Activated CD4-positive, alpha-beta T cell treated with anti-CD3 and anti-CD28 coated beads, Interleukin-2, amount 50 U/mL, for 16 hours (primary cell): ENCODE data around the gene LHFPL2.

ENCODE experiments used
- DNase-seq: peaks from one replicate; pipeline ENCODE4 v3.0.0-alpha.2; 2020

Gene LHFPL2

DNA sequence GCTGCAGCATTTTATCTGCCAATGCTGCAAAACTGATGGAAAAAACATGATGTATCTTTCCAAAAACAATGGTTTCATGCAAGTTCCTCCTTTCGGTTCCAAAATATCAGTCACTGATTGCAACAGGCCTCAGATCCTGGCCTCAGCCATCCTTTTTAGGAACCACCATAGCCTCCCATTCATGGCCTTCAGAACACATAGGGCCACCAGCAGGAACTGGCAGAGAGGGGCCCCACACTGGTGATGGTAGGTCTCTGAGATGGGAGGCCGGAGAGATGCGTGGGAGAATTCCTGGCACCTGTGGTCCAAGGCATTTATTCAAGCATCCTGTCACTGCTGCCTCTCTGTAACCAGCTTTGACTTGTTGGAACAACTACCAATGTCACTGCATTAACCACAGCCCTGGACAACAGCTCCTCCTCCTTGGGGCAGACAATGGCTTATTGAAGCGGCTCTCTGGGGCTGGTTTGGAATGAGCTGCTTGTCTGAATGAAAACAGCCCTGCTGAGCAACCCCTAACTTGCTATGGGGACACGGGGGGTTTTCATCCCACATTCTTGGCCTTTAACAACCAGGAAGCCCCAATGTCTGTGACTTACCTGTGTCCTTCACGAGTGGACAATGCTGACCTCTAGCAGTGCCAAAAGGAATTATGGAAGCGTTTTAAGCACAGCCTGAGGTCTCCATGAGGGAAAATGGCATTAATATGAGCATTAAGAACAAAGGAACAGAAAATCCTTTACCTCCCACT is 108.1 kb downstream of the LHFPL2 start:
- DNase-seq, result no peak

DNA sequence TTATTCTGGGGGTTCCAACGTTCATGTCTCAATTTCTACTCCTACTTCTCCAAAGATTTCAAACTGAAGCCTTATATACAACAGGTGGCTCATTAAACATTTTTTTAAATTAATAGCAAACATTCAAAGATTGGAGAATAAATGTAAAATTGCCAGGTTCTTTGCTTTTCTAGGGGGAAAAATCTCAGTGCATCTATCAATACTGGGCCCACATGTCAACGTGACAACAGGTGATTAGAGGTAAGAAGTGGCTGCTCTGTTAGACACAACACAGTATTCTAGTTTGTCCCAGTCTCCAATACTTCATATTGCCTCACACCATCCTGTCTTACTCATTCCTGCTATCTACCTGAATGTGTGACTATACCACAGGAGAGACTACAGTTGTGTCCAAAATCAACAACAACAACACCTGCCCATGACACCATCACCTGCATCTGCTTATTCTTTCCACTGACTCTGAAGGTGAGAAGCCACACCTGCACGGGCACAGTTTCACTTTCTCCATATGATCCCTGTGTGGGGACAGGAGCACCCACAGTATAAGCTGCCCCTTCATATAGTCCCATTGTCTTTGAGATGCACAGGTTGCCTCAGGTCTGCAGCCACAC is 110.2 kb downstream of the LHFPL2 start:
- DNase-seq, result no peak

DNA sequence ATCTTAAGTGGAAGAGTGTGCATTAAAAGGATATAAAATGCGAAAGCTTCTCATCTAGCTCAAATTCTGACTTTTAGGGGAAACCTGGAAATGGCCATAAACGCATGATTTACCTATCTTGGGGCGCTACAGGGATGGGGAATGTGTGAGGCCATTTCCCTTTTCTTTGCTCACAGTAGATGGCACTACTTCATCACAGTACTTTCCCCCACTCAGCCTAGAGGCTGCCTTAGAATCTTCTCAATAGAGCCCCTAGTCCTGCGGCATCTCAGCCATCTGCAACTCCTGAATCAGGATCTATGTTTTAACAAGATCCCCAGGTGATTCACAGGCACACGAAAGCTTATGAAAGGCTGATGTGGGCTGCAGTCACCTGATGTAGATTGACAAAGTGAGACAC is 110.8 kb downstream of the LHFPL2 start:
- DNase-seq, result no peak

DNA sequence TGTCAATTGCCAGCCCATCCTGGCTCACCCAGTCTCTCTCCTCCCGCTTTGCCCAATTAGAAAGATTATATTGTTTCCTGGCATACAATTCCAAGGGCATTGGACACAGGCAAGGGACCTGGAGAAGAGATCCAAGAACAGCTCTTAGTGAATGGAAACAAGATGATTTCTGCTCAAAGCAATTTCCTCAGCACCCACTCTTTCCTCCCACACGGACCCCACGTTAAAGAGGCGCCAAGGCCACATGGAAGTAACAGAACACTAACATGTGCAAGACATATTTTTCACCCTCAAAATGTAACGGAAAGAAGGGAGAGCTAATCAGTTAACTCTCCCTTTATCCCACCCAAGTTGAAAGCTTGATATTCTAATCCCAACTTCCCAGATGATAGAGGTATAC is 111.2 kb downstream of the LHFPL2 start:
- no peak for DNase-seq

DNA sequence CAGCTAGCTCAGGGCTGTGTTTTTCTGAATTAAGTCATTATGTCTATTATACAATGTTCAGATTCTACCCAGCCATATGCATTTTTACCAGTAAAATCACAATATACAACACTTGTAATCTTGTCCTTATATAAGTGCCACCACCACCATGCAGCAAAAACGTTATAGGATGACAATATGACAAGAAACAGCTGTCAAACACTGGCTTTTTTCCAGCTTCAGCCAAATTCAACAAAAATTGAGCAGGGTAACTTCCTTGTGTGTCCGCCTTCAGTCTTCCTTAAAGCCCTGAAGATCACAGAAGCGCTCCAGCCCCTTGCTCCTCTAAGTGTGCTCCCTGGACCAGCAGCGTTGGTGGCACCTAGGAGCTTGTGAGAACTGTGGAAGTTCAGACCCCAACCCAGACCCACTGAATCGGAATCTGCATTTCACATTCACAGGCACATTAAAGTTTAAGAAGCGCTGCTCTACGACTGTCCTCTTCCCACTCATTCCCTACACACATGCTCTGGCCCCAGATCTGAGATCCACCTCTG is 111.8 kb downstream of the LHFPL2 start:
- DNase-seq, result no peak

DNA sequence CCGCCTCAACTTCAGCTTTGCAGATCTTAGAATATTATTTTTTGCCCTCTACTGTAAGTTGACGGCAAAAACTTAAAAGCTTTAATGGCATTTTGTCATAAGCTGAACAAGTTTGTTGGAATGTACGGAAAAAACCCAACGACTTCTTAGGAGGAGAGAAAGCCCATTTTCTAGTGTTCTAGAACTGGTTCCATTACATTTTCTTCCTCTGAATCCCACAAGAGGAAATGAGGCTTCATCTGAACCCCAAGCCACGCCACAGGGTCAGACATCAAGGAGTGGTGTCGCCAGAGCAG is 113.7 kb downstream of the LHFPL2 start:
- no peak for DNase-seq

DNA sequence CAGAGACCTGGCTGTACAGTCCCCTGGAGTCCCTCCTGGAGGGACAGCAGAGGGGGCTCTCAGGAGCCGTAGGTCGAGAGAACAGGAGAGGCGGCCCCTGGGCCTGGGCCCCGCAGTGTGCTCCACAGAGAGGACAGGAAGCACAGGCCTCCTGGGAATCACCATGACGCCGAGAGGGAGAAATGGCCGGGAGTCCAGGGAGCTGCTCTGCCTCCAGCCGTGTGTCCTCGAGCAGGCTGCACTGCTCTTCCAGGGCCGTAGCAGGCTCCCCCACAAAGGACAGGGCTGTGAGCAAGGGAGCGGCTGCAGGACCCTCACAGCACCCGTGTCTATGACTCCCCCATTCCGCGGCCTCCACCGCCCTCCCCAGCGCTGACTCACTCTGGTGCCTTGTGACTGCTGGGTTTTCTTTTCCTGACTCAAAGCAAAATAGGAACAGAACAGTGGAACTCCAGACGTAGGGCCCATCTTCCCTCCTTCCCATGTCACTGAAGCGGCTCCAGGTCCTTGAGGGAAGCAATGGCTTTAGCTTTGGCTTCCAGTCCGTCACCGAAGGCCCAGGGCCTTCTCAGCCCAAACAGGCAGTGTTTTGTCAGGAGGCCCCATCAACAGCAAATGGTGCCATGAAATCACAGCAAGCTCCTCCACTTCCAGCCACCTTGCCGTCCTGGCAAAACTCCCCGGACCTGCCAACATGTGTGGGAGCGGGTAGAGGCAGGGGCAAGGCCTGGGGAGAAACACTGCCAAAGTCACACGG is 114.2 kb downstream of the LHFPL2 start:
- no peak for DNase-seq

DNA sequence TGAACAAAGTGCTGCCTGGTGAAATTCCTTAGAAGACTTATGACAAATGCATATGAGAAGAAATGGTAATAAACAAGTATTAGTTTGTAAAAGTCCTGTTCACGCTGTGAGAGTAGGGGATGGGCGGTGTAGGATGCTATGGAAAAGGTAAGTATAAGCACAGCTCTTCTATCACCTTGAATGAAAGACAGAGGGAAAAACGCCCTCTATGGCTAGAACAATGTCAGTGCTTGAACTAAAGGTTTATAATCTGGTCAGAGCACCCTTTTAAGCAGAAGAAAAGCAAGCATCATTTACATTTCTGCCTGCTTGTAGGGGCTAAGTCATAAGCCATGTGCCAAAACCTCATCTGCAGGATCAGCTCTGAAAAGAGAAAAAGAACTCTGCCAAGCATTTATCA is 115.2 kb downstream of the LHFPL2 start:
- DNase-seq, result no peak

DNA sequence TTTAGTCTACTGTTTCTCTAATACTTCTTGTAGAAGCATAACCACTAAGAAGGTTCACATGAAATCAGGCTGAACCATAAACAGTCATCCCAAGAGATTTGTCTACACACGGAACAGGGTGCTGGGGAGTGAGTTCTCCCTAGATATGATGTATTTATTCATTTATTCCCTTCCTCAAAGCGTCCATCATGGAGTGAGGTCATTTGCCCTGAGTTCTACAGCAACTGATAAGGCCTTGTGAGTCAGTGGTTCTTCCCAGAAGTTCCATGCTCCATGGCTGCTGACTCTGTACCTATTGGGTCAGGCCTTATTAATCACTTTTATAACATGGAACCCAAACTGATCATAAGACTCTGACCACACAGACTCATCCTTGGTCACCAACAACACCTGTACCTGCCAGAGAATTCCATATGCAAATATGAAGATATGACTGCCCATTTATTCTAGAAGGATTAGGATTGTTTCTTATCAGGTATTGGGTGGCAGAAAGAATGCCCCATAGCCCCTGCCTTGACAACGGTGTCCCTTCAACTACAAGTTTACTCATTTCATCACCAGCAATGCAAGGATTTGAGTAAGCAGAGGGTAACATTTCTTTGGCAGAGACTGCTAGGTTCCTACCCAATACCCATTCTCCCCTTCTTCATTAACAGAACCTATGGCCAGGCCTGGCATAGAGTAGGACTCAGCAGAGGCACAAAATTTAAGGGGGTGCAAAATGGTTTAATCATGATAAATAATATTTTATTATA is 118.1 kb downstream of the LHFPL2 start:
- no peak for DNase-seq

DNA sequence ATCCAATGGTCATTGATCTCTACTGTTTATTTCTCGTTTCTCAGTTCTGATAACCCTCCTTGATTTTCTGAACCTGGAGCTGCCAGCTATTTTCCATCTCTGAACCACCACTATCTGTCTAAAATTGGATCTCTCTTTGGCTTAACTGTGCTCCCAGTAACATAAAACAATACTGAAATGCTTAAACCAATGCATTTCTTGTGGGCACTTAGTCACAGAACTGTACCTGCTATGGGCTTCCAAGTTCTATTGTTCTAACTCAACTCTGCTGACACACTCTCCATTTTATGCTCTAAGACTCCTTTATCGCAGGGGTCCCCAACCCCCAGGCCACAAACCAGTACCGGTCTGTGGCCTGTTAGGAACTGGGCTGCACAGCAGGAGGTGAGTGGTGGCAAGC is 120.6 kb downstream of the LHFPL2 start:
- DNase-seq, result no peak

DNA sequence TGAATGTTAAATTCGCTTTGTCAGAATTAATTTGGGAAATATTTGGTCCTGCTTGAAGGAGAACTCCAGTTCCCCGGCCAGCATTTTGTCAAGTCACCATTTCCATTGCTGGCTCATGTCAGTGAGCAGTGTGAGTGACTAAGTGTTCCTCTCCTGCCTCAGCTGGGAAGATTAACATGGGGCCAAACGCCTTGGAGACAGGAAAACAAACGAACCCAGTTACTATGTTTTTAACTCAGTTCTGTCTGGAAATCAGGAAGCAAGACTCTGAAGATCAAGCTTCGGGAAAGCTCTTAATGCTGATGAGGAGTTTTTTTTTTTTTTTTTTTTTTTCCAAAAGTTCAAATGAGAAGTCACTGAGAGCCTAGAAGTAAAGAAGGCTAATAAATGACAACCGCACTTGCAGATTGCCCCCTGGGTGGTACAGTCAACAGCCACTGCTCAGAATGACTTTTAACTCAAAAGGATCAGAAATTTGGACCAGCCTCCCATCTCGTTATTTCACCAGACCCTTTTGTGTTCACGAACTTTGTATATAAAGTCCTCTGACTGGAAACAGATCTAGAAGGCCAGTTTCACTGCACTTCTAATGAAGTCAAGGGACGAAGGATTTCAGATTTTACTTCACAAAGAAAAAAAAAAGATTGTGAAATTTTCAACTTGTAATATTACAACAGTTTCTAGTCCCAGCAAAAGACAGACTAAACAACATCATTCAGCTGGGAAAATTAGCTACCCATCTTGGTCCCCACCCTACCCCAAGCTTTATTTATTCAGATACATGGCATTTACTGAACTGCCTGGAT is 121.3 kb downstream of the LHFPL2 start:
- no peak for DNase-seq

DNA sequence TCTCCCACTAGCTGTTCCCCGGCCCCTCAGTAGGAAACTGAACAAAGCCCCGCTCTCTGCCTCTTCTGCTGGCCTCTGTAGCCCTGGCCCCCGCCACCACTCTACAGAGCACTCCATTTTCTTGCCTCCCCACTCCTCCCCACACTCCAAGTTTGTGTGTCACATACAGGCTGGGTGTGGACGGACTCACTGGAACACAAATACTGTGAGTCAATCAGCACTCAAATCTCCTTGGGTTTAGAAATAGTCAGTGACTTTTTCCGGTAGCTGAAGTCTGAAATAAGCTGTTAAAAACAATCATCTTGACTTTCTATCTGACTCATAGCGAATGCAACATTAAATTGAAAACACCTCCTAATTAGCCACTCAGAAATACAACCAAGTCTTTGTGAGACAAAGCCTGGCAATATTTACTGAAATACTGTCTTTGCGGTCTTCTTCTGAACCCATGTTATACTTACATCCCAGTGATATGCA is 122.5 kb downstream of the LHFPL2 start:
- DNase-seq, result peak; percentile 60

DNA sequence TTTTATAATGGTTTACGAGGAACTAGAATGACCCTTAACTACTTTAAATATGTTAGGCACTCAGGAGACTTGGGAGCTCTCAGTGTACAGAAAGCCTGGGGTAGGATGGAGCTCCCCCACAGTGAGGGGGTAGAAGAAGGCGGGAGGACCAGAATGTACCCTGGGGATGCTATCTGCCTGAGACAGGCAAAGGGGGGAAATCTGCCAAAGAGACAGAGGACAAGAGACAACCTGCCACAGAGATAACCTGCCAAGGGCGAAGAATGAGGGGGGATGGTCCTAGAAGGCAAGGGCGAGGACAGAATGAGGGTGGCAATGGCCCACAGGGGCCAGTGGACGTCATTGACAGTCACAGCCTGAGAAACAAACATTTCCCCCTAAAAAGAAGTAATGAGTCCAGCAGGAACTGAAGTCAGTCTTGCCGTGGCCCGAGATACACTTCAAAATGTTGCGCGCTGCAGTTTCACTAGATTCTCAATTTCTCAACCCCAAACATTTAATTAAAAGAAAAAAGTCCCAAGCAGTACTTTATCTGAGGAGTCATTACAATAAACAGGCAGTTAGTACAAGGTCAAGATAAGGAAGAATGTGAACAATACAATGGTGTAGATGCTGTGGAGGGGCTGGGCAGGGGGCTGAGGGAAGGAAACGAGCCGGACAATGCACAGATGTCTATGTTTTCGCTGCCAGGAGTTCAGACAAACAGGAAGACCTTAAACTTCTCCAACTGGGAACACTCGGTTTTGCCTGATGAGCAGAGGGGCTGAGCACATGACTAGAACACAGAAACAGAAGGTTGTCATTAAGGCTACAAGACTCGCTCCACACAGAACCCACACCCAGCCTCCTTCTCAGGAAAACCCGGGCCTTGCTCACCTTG is 125.0 kb downstream of the LHFPL2 start:
- no peak for DNase-seq

DNA sequence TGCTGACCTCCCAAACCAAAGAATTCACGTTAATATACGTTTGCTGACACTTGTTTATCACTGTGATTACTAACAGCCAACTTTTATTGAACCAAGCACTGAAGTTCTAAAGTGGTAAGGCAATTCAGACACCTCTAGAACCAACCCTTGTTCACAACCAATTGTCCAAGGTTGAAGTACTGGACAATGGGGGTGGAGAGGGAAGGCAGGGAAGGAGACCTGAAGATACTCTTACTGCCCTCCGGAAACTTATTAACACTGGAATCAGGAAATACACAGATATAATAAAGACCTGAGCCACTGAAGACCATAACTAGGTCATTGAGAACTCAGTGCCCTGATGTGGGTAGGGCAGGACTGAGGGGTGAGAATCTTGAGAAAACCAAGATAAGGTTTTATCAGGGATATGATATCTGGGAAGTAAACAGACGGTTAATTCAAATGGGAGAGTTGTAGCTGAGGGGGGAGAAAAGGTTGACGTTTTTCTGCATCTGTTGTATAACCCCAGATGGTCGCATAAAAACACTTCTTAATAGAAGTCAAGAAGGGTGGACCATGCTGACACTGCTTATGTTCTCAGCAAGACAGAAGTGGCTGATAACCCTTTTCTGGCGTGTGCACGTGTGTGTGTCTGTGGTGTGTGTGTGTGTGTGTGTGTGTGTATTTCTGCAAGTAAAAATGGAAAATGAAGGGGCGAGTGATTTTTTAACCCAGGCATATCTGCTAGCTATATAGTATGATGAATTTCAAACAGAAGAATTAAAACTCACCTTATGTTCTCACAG is 125.9 kb downstream of the LHFPL2 start:
- DNase-seq, result no peak

DNA sequence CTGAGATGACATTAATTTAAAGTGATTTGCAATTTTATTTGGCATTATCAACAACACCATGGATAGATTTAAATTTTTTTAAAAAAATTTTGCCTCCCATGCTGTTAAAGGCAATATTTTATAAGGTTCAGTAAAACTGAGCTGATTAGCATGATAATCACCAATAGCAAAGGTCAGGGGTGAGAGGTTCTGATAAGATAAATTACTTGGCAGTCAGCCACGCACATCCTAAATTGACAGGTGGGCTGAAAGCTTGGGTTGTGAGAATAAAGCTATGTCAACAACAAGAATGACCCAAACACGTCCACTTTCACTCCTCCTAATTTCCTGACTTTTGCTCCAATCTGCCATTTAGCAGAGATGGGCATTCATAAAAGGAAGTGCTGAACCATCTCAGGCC is 127.1 kb downstream of the LHFPL2 start:
- no peak for DNase-seq

DNA sequence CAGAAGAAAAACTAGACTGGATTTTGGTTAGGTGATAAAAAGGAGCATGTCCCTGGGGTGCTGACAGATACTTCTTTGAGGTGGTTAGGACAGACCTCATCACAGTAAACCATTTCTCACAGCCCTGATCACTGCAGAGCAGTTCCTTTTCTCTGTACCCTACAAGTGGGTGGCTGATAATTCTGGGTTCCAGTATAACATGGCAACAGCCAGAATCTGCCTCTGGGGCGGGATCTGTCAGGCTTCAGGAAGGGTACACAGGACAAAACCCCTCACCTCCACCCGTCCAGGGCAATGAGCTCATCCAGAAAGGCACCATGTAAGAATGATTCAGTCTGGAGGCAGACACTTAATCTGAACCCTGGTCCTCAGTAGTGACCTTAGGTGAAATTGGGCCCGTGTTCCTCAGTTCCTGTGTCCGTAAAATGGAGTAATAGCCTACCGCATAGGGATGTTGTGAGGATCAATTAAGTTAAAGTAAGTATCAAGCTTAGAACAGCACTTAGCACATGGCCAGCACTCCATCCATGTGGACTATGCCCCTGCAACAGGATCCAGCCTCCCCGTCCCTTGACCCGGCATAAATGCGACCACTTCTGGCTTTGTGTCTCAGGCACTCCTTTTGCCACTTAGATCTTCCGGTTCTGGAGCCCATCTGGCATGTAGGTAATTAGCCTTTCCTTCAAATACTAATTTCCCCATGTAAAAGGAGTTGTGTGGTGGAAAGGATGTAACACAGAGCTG is 129.2 kb downstream of the LHFPL2 start:
- DNase-seq, result no peak

DNA sequence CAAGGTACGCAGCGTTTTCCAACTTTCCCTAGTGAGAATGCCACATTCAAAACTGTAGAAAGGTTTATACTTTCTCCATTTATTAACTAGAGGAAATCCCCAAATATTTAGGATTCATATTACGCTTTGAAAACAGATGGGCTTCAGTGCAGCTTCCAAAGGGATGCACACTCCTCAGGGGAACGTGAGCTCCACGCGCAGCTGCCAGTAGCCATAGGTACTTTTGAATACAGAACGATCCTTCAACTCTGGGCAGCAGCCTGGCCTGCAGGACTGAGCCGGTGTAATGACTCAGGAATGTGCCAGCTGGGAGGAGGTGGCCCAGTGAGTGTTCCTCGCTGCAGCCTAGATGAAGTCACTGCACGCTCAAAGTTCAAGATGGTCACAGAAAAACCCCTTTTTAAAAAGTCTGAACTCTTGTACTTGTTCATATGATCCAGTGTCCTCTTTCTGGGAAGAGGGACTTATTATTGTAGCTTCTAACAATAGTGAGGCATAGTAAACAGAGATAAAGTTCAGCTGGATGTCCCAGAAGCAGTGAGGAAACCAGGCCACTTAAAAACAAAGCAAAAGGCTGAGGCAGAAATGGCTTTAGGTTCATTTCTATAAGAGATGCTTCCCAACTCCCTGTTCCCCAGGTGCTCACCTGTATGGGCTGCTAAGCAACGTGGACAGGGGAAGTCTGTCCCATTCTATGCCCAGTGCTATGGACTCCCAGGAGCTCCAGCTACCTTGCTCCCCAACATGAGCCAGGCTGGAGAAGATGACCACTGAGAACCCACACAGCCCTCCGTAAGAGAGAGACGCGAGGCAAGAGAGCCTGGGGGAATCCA is 130.0 kb downstream of the LHFPL2 start:
- DNase-seq, result no peak

DNA sequence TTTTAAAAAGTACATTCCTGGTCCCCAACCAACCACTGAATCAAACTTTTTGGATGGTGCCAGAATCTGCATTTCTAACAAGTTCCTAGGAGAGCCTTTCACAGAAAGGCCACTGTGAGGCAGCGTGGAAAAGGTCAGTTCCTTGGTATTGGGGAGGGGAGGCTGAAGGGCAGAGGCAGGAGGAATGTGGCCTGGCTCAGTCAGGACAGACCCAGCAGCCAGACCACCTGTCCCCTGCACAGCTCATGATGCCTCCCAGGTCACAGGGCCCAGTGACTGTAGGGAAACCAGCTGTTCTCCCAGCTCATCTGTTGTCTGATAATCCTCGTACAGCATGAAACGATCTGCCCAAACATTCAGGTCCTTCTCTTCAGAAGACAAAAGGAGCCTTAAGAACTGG is 132.9 kb downstream of the LHFPL2 start:
- DNase-seq, result no peak
